Posterior cingulate gyrus (tissue), 11 donors: ENCODE data around the gene MCF2L2.

Experiments used
- DNase-seq, 10 donors: peaks; one replicate each; pipeline versions ENCODE4 v3.0.0 to v3.0.0-alpha.2; 2020 to 2021; ENCODE audit warnings: mixed read lengths in 3 of 10
- intact Hi-C: fragments of 100-400 bp; cut with DNase I; formaldehyde crosslinking; loops from one replicate; pipeline ENCODE4 v1.15.1; 2023

Gene MCF2L2

GRCh38 chr3:183301937-183302580 lies 126.4 kb downstream of the MCF2L2 start:
- intact Hi-C loops, result no loop called here

GRCh38 chr3:183300996-183301562 lies 127.3 kb downstream of the MCF2L2 start:
- intact Hi-C loops, result no loop called here
- DNase-seq, result no peak

More at GRCh38 chr3:183301937-183302580, 126.4 kb downstream of the MCF2L2 start:
- no peak for DNase-seq

GRCh38 chr3:183299976-183300375 lies 128.4 kb downstream of the MCF2L2 start:
- intact Hi-C loops, result no loop called here
- peak in 3 of 10 donors; percentile 10 to 85 (median 72) for DNase-seq

- intact Hi-C loops, result no loop called here
- DNase-seq, result peak; percentile 28 to 96 (median 64)
Measured at GRCh38 chr3:183298701-183299153, 129.7 kb downstream of the MCF2L2 start.

- DNase-seq, result no peak
- intact Hi-C loops, result no loop called here
Measured at GRCh38 chr3:183296944-183297343, 131.5 kb downstream of the MCF2L2 start.

GRCh38 chr3:183295211-183295610 lies 133.2 kb downstream of the MCF2L2 start:
- intact Hi-C loops, result no loop called here
- DNase-seq, result peak in 1 of 10 donors; percentile 74

GRCh38 chr3:183293966-183294365 lies 134.5 kb downstream of the MCF2L2 start:
- intact Hi-C loops, result no loop called here
- no peak for DNase-seq

GRCh38 chr3:183291497-183292031 lies 136.9 kb downstream of the MCF2L2 start:
- DNase-seq, result no peak

GRCh38 chr3:183290216-183290615 lies 138.2 kb downstream of the MCF2L2 start:
- no peak for DNase-seq
- intact Hi-C loops, result no loop called here

More at GRCh38 chr3:183291497-183292031, 136.9 kb downstream of the MCF2L2 start:
- intact Hi-C loops, result no loop called here

- intact Hi-C loops, result no loop called here
- DNase-seq, result no peak
Measured at GRCh38 chr3:183288117-183288516, 140.3 kb downstream of the MCF2L2 start.

GRCh38 chr3:183287301-183287971 lies 141.0 kb downstream of the MCF2L2 start:
- no peak for DNase-seq
- intact Hi-C loops, result no loop called here

- intact Hi-C loops, result no loop called here
- peak; percentile 21 to 94 (median 43) for DNase-seq
Measured at GRCh38 chr3:183285828-183286457, 142.5 kb downstream of the MCF2L2 start.

GRCh38 chr3:183285318-183285717 lies 143.1 kb downstream of the MCF2L2 start:
- DNase-seq, result no peak
- intact Hi-C loops, result no loop called here

- intact Hi-C loops, result no loop called here
- no peak for DNase-seq
Measured at GRCh38 chr3:183284570-183284969, 143.8 kb downstream of the MCF2L2 start.

GRCh38 chr3:183283886-183284285 lies 144.5 kb downstream of the MCF2L2 start:
- intact Hi-C loops, result no loop called here
- DNase-seq, result no peak

- DNase-seq, result no peak
- intact Hi-C loops, result no loop called here
Measured at GRCh38 chr3:183281126-183281797, 147.2 kb downstream of the MCF2L2 start.

GRCh38 chr3:183279371-183279770 lies 149.0 kb downstream of the MCF2L2 start:
- intact Hi-C loops, result no loop called here
- DNase-seq, result no peak

- DNase-seq, result no peak
- intact Hi-C loops, result no loop called here
Measured at GRCh38 chr3:183278479-183279088, 149.8 kb downstream of the MCF2L2 start.

- intact Hi-C loops, result no loop called here
- no peak for DNase-seq
Measured at GRCh38 chr3:183277260-183277659, 151.2 kb downstream of the MCF2L2 start.

GRCh38 chr3:183275937-183276336 lies 152.5 kb downstream of the MCF2L2 start:
- no peak for DNase-seq
- intact Hi-C loops, result loop anchor here (1.0 kb wide), 1 partner anchor 20 kb away; no protein-coding TSS in a partner anchor
